ENCODE data around the gene TSEN34.

TSEN34 gene

GRCh38 chr19:54191011-54191810, at the start of gene TSEN34:
TSS of gene TSEN34 (plus strand) at chr19:54191308. CDS start at chr19:54191365, 57 bp downstream.
- POLR2A ChIA-PET (ENCODE audit: low non-redundant PET) = interaction anchor here (0.5 to 1.7 kb wide), 2 partner anchors 9 to 40 kb away, joined by 4 to 9 read pairs; partner anchors contain the start of gene RPS9
- CTCF ChIA-PET = interaction anchor here (0.6 kb wide), 1 partner anchor 22 kb away, joined by 5 read pairs; no protein-coding TSS in a partner anchor
- DNase-seq (ENCODE audit: low spot score) = peak; percentile 72

GRCh38 chr19:54141356-54141755, 49.8 kb upstream of the TSEN34 start:
- ChIA-PET CTCF (no interaction called here), POLR2A (ENCODE audit: low non-redundant PET) (interaction anchor here (0.6 kb wide), 1 partner anchor 161 kb away, joined by 5 read pairs; no protein-coding TSS in a partner anchor)
- no peak overlapping the region for H3K27ac ChIP-seq
- no peak for DNase-seq (ENCODE audit: low spot score)
- no peak for TF ChIP-seq CTCF (conservative IDR thresholded peaks at IDR 0.05; ENCODE audit: low read depth)

More at GRCh38 chr19:54191011-54191810, at the start of gene TSEN34:
- TF ChIP-seq CTCF (conservative IDR thresholded peaks at IDR 0.05; ENCODE audit: low read depth) = no peak
- H3K27ac ChIP-seq = peak within 1 kb of the TSS; percentile 95

GRCh38 chr19:54142166-54142780, 48.8 kb upstream of the TSEN34 start:
- ChIA-PET CTCF (interaction anchor here (0.6 kb wide), 1 partner anchor 17 kb away, joined by 4 read pairs; no protein-coding TSS in a partner anchor), POLR2A (ENCODE audit: low non-redundant PET) (no interaction called here)
- no peak for TF ChIP-seq CTCF (conservative IDR thresholded peaks at IDR 0.05; ENCODE audit: low read depth)
- DNase-seq (ENCODE audit: low spot score) = no peak
- H3K27ac ChIP-seq = no peak overlapping the region

GRCh38 chr19:54145541-54146158, 45.5 kb upstream of the TSEN34 start:
- no peak for TF ChIP-seq CTCF (conservative IDR thresholded peaks at IDR 0.05; ENCODE audit: low read depth)
- peak overlapping the region; percentile 65 for H3K27ac ChIP-seq
- ChIA-PET CTCF (no interaction called here), POLR2A (ENCODE audit: low non-redundant PET) (no interaction called here)
- no peak for DNase-seq (ENCODE audit: low spot score)

- no peak for TF ChIP-seq CTCF (conservative IDR thresholded peaks at IDR 0.05; ENCODE audit: low read depth)
- CTCF ChIA-PET = interaction anchor here (0.6 kb wide), 1 partner anchor 1468 kb away, joined by 3 read pairs; no protein-coding TSS in a partner anchor
- POLR2A ChIA-PET (ENCODE audit: low non-redundant PET) = interaction anchor here (1.5 kb wide), 1 partner anchor 11 kb away, joined by 5 read pairs; the partner anchor contains the start of gene CNOT3
- peak overlapping the region; percentile 65 for H3K27ac ChIP-seq
- no peak for DNase-seq (ENCODE audit: low spot score)
Measured at GRCh38 chr19:54147676-54148075, 43.4 kb upstream of the TSEN34 start.

- POLR2A ChIA-PET (ENCODE audit: low non-redundant PET) = interaction anchor here (1.5 kb wide), 1 partner anchor 11 kb away, joined by 5 read pairs; the partner anchor contains the start of gene CNOT3
- CTCF ChIA-PET = interaction anchor here (0.6 kb wide), 1 partner anchor 1468 kb away, joined by 3 read pairs; no protein-coding TSS in a partner anchor
- no peak for TF ChIP-seq CTCF (conservative IDR thresholded peaks at IDR 0.05; ENCODE audit: low read depth)
Measured at GRCh38 chr19:54148158-54148557, 43.0 kb upstream of the TSEN34 start.

More at GRCh38 chr19:54148158-54148557, 43.0 kb upstream of the TSEN34 start:
- DNase-seq (ENCODE audit: low spot score) = no peak
- H3K27ac ChIP-seq = peak overlapping the region; percentile 65

Measured in RWPE1 (cell line).